A549 (cell line): ENCODE data around the gene APC.

Source experiments
- ATOH8 ChIP-seq: fragments of 250-450 bp; sonication (Bioruptor Pico); IDR thresholded peaks from 2 replicates; pipeline ENCODE4 v1.5.0; 2020; ENCODE audit warnings: low read depth, mild to moderate bottlenecking, moderate library complexity
- ZNF302 ChIP-seq: fragments of 250-450 bp; sonication (Bioruptor Pico); IDR thresholded peaks from 2 replicates; pipeline ENCODE4 v1.9.0; 2021; ENCODE audit warnings: inconsistent platforms, mild to moderate bottlenecking, moderate library complexity

- TF ChIP-seq ZNF302 (no peak), ATOH8 (CRISPR knock-in tag) (no peak)
Observed at GRCh38 chr5:112862085-112862484, 124.4 kb downstream of the APC start.
